Endothelial cell of umbilical vein (primary cell): ENCODE data around the gene COX10. TPM values are rescaled to one million over a fixed set of nuclear protein-coding genes. Genes with fewer than 3 reads are reported as not detected.

Experiments used
- BruUV-seq: library from RNA; stranded (reverse); fragments of 400-500 nt; replicated peaks from 2 replicates; lab custom pipeline; 2021; lab: Mats Ljungman, UMichigan
- CTCF ChIA-PET: fragments of 300-600, 350-600 bp; sonication (Branson Sonifier 250); formaldehyde crosslinking; loops from one replicate; lab custom pipeline; 2021; ENCODE audit warnings: antibody characterized with exemption, inconsistent platforms; lab: Charles Lee
- POLR2A ChIA-PET: fragments of 300-600, 350-600 bp; sonication (Branson Sonifier 250); formaldehyde crosslinking; loops from one replicate; lab custom pipeline; 2021; ENCODE audit warnings: antibody characterized with exemption, inconsistent platforms; lab: Charles Lee
- DNase-seq: peaks from one replicate; pipeline ENCODE4 v3.0.0-alpha.2; 2011; ENCODE audit warnings: low read depth, low spot score
- FAIRE-seq: peaks from 2 replicates; lab custom pipeline; 2011; peaks lifted over from hg19 to GRCh38; lab: Jason Lieb, UNC
- H2AFZ ChIP-seq: 2 replicates; pipeline ENCODE4 v1.6.0; 2012; ENCODE audit warnings: low read depth, low read length, control low read depth, inconsistent platforms
- H3K27ac ChIP-seq: 2 replicates; pipeline ENCODE4 v1.5.1; 2011; ENCODE audit warnings: low read depth, mild to moderate bottlenecking, control low read depth, low read length, moderate library complexity; ENCODE audit not compliant: insufficient read depth
- H3K27me3 ChIP-seq, 2 experiments: 2 replicates each; pipeline versions ENCODE4 v1.6.0 to v1.6.1; 2011; ENCODE audit warnings: low read length in 2 of 2, mixed read lengths in 1 of 2; ENCODE audit not compliant: control insufficient read depth in 2 of 2, insufficient read depth in 2 of 2
- H3K36me3 ChIP-seq, 2 experiments: 2 replicates in 1 of 2; 3 replicates in 1 of 2; pipeline ENCODE4 v1.5.1; 2011; ENCODE audit warnings: low read length in 2 of 2, mild to moderate bottlenecking in 1 of 2, moderate library complexity in 1 of 2; ENCODE audit not compliant: control insufficient read depth in 2 of 2, insufficient read depth in 2 of 2; ENCODE audit errors: extremely low read depth in 1 of 2
- H3K4me1 ChIP-seq: 3 replicates; pipeline ENCODE4 v1.5.1; 2011; ENCODE audit warnings: mild to moderate bottlenecking, low read length; ENCODE audit not compliant: control insufficient read depth, insufficient read depth; ENCODE audit errors: extremely low read depth
- H3K4me2 ChIP-seq: 2 replicates; pipeline ENCODE4 v1.6.1; 2011; ENCODE audit warnings: low read length, control low read depth, mixed read lengths; ENCODE audit not compliant: insufficient read depth
- H3K4me3 ChIP-seq, 3 experiments: fragments of 200-600 bp in 1 of 3; sonication (generic), shearing (Covaris generic) in 1 of 3; replicated peaks in 1 of 3; 2 replicates each; pipeline ENCODE4 v1.5.1; 2011 to 2016; ENCODE audit warnings: control low read depth in 3 of 3, low read length in 3 of 3, mild to moderate bottlenecking in 2 of 3, inconsistent platforms in 1 of 3, low read depth in 1 of 3, moderate library complexity in 1 of 3; ENCODE audit not compliant: insufficient read depth in 1 of 3
- H3K79me2 ChIP-seq: 2 replicates; pipeline ENCODE4 v1.6.0; 2012; ENCODE audit warnings: low read length, inconsistent platforms; ENCODE audit not compliant: control insufficient read depth, insufficient read depth
- H3K9ac ChIP-seq: replicated peaks from 2 replicates; pipeline ENCODE3; 2011; ENCODE audit warnings: low read length, control low read depth; ENCODE audit not compliant: insufficient read depth; ENCODE audit errors: extremely low read depth
- H3K9me1 ChIP-seq: replicated peaks from 3 replicates; pipeline ENCODE4 v1.6.0; 2011; ENCODE audit warnings: mild to moderate bottlenecking, low read length; ENCODE audit not compliant: control insufficient read depth, insufficient read depth; ENCODE audit errors: extremely low read depth
- H3K9me3 ChIP-seq: replicated peaks from 2 replicates; pipeline ENCODE4 v1.5.1; 2012; ENCODE audit warnings: low read length, inconsistent platforms; ENCODE audit not compliant: control insufficient read depth, insufficient read depth
- H4K20me1 ChIP-seq: replicated peaks from 2 replicates; pipeline ENCODE3; 2011; ENCODE audit warnings: mild to moderate bottlenecking, low read length; ENCODE audit not compliant: control insufficient read depth, insufficient read depth; ENCODE audit errors: extremely low read depth
- CTCF ChIP-seq, 2 donors: IDR thresholded peaks; 1 replicate in 1 of 2; 2 replicates in 1 of 2; pipeline ENCODE4 v1.5.1; 2011; ENCODE audit warnings: low read length in 2 of 2, mild to moderate bottlenecking in 2 of 2, moderate library complexity in 2 of 2, control low read depth in 1 of 2, inconsistent platforms in 1 of 2, low read depth in 1 of 2; ENCODE audit not compliant: insufficient read depth in 1 of 2; ENCODE audit errors: extremely low read depth in 1 of 2
- EZH2 ChIP-seq: IDR thresholded peaks from 2 replicates; pipeline ENCODE4 v1.6.1; 2012; ENCODE audit warnings: borderline replicate concordance, low read depth, mild to moderate bottlenecking, moderate library complexity, low read length, inconsistent platforms; ENCODE audit not compliant: severe bottlenecking
- JUN ChIP-seq: IDR thresholded peaks from 2 replicates; pipeline ENCODE4 v1.6.1; 2011; ENCODE audit warnings: borderline replicate concordance, low read depth; ENCODE audit not compliant: insufficient read length, insufficient read depth
- MYC ChIP-seq: IDR thresholded peaks from one replicate; pipeline ENCODE4 v1.6.1; 2011; ENCODE audit warnings: mild to moderate bottlenecking, low read depth, low read length
- dilution Hi-C: fragments of 300-500 bp; cut with MboI; formaldehyde crosslinking; loops from one replicate; pipeline ENCODE4 v1.15.0; 2019; ENCODE audit warnings: low sequenced_read_pairs; ENCODE audit not compliant: extremely low pct_ligation_motif_present
- intact Hi-C: fragments of 100-400 bp; cut with micrococcal nuclease; formaldehyde crosslinking; loops from one replicate; pipeline ENCODE4 v1.10.0; 2022
- polyA plus RNA-seq, 4 experiments: library from polyadenylated mRNA; depleted of rRNA in 3 of 4; stranded (reverse) in 3 of 4; unstranded in 1 of 4; fragments of >200 nt; gene quantifications; 2 replicates each; pipeline versions ENCODE4 v1.2.1 to v1.2.3, GENCODE V29; 2011 to 2012; ENCODE audit warnings: missing spikeins in 1 of 4
- total RNA-seq: library from RNA; stranded (reverse); gene quantifications from 2 replicates; pipeline ENCODE4 v1.2.3, GENCODE V29; 2021

Gene COX10
- total and polyA plus RNA-seq, 2 donors (not counting 3 experiments of a cell fraction or from before 2014, with no cell fraction given), result 9.8 to 12.1 TPM

- H2AFZ ChIP-seq, result no peak overlapping the region
- no peak overlapping the region for H3K4me3 ChIP-seq
- no peak overlapping the region for H3K4me2 ChIP-seq
- FAIRE-seq, result no peak
- BruUV-seq, result no TSS peak
- TF ChIP-seq JUN (no peak), MYC (no peak)
- H3K9ac ChIP-seq, result no peak overlapping the region
- no peaks in the 10 kb centered on the region for H3K36me3 ChIP-seq
- POLR2A ChIA-PET, result no interaction called here
- H3K9me1 ChIP-seq, result no peaks in the 10 kb centered on the region
- H4K20me1 ChIP-seq, result no peaks in the 10 kb centered on the region
- intact Hi-C loops (no loop called here), dilution Hi-C loops (no loop called here)
- no peaks in the 10 kb centered on the region for H3K27me3 ChIP-seq
- no peaks in the 10 kb centered on the region for H3K4me1 ChIP-seq
- CTCF ChIA-PET, result interaction anchor here (1.2 kb wide), 1 partner anchor 9 kb away, joined by 3 read pairs; no protein-coding TSS in a partner anchor
- DNase-seq, result no peak
- H3K9me3 ChIP-seq, result no peaks in the 10 kb centered on the region
- H3K79me2 ChIP-seq, result no peaks in the 10 kb centered on the region
- H3K27ac ChIP-seq, result no peak overlapping the region
Measured at GRCh38 chr17:14212401-14212800, 143.1 kb downstream of the COX10 start.

GRCh38 chr17:14214271-14214670 is 145.0 kb downstream of the COX10 start:
- Histone ChIP-seq H3K9me3 (no peaks in the 10 kb centered on the region), H3K79me2 (no peaks in the 10 kb centered on the region), H3K9me1 (no peaks in the 10 kb centered on the region), H3K4me1 (no peaks in the 10 kb centered on the region), H3K4me2 (no peak overlapping the region), H3K9ac (no peak overlapping the region), H3K27me3 (no peaks in the 10 kb centered on the region), H3K4me3 (no peak overlapping the region), H4K20me1 (no peaks in the 10 kb centered on the region), H3K27ac (no peak overlapping the region), H3K36me3 (no peaks in the 10 kb centered on the region), H2AFZ (no peak overlapping the region)
- DNase-seq, result no peak
- FAIRE-seq, result no peak
- POLR2A ChIA-PET, result no interaction called here
- dilution Hi-C loops (no loop called here), intact Hi-C loops (no loop called here)
- CTCF ChIA-PET, result interaction anchor here (1.1 kb wide), 1 partner anchor 103 kb away, joined by 3 read pairs; no protein-coding TSS in a partner anchor
- TF ChIP-seq MYC (no peak), JUN (no peak), CTCF (IDR thresholded peaks at IDR 0.05; ENCODE audit: extremely low read depth in 1 of 2, insufficient read depth in 1 of 2, low read depth in 1 of 2, low read length in 2 of 2) (no peak), EZH2 (no peak)
- no TSS peak for BruUV-seq
